GM19397 (cell line): Measurements from ENCODE around the gene ADCY7.

Experiments
- ATAC-seq: cut with Tn5 transposase; IDR thresholded peaks from one replicate; pipeline ENCODE4 v1.9.1; 2021; ENCODE audit warnings: mild to moderate bottlenecking, moderate library complexity; ENCODE audit not compliant: unreplicated experiment

ADCY7 gene

DNA sequence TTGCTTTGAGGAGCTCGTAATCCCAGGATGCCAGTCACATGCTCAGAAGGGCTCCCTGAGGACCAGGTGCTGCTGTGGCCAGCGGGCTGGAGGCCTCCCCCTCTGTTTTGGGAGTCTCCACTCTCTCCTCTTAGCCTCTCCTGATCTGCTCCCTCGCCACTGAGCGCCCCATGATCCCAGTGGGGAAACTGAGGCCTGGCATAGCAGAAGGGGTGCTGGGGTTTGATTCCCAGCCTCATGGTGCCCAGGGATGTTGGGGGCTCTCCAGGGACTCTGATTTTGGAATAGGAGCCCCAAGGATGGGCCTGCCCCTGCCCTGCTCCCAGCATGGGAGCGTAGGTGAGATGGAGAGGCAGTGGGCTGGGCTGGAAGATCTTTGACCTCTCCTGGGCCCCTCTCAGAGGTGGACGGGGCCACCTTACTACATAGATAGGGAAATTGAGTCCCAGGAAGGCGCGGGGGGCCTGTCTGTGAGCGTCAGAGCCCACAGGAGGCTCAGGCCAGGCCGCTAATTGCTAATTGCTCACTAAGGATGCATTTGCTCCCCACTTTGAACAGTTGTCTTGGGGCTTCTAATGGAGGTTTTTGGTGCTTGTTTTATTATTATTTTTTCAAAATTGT lies 525 bp upstream of the ADCY7 start:
- ATAC-seq = no peak

DNA sequence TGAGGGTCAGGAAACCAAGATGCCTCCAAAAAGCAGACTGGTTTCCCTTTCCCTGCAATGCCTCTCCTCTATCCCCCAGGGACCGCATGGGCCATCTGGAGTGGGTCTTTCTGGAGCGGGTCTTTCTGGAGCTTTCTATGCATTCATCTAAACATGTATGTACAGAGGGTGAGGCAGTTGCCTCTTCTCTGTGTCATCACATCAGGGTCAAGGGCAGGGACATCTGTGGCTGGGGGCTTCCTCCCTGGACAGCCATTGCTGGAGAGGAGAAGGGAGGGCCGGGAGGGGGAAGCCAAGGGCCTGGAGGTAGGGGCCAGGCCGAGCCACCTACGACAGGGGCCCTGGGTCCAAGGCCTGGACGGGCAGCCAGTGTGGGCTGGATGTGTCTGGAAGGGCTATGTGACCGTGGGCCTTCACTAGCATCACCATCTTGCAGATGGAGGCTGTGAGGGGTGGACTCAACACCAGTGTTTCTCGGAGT lies 840 bp downstream of the ADCY7 start:
- ATAC-seq = no peak

DNA sequence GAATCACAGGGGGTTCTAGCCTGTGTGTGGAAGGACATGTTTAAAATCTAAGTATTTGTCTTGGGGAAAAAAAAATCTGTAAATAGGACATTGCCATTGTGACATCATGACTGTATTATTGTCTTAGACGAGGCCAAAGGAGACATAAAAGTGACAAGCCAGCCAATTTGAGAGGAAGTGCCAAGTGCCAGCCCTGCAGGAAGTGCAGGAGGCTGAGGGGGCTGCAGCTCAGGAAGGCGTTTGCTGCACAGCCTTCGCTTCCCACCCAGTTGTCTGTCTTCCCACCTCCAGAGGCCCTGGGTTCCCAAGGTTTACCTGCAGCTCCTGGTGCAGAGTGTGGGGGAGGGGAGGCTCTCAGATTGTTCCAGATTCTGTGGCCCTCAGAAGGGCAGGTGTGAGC lies 1.3 kb downstream of the ADCY7 start:
- ATAC-seq = no peak

DNA sequence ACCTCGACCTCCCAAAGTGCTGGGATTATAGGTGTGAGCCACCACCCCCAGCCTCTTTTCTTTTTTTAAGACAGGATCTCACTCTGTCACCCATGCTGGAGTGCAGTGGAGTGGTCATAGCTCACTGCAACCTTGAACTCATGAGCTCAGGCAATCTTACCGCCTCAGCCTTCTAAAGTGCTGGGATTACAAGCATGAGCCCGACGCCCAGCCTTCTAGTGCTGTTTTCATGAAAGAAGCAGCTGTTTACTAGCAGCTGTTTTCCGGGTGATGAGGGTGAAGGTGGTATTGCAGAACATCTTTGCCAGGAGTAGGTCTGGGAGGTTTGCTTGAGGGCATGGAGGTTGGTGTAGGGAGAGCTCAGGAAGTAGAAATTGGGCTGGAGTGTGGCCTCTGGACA lies 2.0 kb downstream of the ADCY7 start:
- no peak for ATAC-seq

DNA sequence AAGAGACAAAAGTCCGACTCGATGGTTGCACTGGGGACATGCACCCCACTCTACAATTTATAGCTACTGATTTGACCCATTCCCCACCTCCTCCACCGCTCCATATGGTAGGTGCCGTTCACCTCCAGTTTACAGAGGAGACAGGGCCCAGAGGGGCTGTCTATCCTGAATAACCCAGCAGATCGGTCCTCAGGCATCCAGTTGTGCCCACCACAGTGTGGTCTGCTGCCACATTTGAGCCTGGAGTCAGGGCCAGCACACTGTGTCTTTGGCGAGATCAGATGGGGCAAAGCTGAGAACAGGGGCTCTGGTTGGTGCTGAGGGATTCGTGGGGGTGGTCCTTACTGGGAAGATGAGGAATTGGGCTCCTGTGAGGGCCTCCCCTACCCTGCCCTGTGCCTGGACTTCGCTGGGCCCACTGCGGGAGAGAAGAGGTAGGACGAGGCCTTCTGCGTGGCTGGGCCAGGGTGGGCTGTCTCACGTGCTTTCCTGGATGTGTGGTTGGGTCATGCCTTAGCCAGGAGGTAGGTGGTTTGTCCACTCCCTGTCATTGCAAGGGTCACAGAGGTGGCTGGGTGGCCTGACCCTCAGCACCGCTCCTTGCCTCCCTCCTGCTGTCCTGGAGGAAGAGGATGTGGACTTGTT lies 2.8 kb downstream of the ADCY7 start:
- no peak for ATAC-seq

DNA sequence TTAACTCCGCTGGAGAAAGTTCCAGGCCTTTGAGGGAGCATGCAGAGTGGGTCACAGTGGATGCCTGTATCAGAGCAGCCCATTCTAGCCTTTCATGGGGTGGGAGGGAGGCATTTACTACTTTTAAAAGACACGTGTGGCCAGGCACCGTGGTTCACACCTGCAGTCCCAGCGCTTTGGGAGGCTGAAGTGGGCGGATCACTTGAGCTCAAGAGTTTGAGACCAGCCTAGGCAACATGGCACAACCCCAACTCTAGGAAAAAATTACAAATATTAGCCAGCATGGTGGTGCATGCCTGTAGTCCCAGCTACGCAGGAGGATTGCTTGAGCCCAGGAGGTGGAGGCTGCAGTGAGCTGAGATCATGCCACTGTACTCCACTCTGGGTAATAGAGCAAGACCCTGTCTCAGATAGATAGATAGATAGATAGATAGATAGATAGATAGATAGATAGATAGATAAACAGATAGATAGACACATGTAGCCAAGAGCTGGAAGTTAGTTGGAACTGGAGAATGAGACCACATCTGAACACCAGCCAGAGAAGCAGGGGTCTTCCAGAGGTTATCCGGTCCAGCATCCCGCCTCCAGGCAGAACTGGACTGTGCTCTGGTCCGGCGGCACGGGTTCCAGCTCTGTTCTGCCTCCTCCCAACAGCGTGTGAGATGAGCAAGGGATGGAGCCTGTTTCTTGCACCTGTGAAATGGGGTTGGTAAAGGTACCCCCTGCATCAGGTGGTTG lies 3.6 kb downstream of the ADCY7 start:
- ATAC-seq = no peak

DNA sequence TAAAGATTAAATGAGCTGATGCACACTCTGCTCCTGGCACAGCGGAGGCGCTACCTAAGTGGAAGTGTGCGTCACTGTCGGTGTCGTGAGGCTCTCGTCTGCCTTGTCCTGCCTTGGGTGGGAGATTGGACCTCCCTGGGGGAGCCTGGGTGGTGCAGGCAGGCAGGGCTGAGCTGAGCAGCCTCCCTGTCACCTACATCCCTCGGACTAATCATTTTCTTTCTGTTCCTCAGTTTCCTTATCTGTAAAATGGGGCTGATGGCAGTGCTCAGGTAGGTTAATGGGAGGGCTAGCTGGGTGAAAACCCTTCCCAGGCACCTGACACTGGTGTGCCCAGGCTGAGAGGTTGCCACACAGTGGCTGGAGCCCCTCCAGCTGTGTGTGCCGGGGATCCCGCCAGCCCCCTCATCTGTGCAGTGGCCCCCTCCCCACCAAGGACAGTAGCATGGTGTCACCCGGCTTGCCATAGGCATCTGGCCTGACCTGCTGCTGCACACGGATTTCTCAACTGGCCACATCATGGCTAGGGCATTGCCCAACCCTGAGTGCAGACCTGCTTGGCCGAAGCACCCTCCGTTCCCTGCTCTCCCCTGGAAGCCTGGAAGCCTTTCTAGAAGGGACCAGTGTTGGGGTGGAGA lies 4.3 kb downstream of the ADCY7 start:
- no peak for ATAC-seq

DNA sequence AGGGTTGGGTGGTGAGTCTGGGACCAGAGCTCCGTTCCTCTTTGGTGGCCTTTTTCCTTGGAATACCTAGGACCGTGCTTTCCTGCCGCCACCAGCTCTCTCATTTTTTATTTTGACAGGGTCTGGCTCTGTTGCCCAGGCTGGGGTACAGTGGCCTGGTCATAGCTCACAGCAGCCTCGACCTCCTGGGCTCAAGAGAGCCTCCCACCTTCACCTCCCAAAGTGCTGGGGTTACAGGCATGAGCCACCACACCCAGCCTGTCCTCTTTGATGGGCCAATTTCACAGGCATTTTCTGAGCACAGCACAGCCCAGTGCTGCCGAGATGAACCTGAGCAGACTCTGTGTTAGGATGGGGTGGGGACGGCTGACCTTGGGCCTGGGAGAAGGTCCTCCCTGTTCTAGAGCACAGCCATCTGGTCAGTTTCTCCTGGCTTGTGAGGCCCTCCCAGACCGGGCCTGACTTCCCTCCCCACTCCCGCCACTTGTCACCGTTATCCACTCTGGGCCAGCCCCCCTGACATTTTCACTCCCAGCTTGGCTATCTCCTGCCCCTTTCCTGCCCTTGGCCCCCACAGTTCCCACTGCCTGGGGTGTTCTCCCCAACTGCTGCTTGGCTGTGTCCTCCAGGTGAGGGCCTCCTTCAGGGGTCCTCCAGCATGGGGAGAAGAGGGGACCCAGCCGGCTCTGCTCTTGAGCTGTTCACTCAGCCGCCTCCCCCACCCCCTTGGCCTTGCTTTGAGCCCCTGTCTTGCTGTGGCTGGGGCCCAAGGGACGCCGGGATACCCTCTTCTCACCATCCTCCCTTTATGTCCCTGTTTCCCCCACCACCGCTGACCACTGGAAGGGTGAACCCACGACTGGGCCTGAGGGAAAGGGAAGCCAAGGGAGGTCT lies 5.0 kb downstream of the ADCY7 start:
- ATAC-seq = no peak

DNA sequence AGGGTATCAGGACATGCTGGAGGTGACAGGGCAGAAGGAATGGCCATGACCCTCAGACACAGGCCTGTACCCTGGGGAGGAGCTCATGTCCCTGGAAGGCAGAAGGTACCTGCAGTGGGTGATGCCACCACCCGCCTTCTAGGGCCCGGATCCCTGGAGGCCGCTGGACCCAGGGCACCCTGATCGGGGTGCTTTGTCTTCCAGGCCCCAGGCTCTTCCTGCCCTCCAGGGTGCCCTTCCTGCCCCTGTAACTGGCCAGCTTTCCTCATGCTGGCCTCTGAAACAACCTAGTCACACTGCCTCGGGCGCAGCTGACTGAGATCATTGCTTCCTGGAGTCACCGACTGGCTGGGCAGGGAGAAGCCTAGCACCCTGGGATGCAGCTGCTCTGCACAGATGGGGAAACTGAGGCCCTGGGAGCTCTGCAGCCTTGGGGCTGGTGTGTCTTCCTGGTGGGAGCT lies 5.8 kb downstream of the ADCY7 start:
- ATAC-seq = no peak

DNA sequence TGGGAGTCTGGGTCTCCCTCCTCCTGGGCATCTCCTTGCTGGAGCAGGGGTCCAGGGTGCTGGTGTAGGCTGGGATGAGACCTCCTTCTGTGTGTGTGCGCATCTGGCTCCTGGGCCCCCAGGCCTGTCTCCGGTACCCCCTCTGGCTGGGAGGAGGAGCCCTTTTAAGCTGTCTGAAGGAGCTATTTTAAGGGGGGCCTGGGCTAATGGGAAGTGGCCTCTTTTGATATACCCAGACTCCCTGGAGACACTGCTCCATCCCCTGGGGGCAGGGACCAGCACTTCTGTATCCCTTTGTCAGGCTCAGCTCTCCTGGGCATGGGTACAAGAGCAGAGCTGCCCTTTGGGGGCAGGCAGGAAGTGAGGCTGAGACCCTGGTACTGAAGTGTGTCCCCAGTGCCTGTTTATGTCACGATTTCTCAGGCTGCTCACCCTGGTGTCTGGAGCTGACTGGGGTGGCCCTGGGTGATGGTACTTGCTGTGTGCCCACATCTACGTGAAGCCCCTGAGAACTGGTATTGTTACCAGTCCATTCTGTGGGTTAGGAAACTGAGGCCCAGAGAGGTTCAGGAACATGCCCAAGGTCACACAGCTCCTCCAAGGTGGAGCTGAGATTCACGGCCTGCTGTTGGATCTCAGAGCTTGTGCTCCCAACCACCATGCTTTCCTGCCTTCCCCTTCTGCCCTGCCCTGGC lies 6.5 kb downstream of the ADCY7 start:
- ATAC-seq = no peak

DNA sequence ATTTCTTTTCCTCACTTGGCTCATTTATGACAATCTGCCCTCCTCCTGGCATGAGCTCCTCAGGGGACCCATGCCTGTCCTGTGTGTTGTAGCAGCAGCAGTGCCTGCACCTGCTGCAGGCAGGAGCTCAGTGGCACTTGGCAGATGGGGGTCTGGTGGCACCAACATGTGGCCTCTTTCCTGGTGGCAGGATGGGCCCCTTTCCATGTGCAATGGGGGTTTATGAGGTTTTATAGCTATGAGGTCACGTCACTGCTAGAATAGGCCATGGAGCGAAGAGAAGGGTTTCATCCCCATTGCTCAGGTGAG lies 7.0 kb downstream of the ADCY7 start:
- no peak for ATAC-seq

DNA sequence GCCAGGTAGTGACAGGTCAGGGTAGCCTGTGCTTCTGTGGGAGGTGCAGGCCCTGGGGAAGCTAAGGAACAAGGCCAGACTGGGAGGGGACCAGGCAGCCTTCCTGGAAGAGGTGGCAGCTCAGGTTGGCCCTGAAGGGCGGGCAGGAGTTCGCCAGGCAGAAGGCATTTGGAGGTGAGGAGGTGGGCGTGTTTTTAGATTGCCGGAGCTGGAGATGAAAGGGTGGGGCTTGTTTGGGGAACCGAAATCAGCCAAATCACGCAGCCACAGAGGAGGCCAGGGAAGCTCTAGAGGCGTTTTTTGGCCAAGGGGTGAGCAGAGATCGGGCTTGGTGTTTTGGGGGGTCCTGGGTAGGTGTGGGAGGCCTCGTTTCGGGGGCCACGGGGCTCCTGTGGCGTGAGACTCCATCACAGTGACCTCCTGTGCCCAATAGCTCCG lies 7.6 kb downstream of the ADCY7 start:
- ATAC-seq = peak; percentile 69

DNA sequence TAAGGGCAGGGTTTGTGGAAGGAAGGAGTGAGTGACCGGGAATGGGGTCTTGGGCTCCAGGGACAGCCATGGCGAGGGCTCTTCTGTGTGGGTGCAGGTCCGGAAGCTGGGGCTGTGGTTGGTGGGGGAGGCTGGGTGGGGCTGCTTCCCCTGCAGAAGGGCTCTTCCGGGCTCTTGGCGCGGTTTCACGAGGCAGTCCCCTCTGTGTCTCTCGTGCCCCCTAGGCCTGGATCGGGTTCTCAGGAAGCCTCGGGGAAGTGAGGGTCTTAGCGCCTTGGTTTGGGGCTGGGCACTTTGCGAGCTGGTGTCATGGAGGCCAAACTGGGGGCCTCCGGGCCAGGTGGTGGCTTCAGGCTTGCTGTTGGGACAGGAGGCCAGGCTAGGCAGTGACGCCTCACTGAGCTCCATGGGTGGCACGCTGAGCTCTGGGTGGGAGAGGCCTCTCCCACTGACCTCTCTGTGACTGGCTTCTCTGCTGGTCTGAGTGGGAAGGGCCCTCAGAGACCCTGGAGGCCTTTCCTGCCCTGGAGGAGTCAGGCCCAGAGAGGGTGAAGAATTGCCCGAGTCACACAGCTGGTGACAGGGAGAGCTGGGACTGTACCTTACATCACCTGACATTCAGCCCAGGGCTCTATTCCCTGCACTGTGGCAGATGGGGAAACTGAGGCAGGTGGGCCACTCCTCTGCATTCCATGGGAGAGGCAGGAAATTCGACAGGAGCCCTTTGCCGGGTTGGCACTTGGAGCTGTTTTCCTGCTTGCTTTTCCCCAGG lies 8.2 kb downstream of the ADCY7 start:
- ATAC-seq = peak; percentile 43

DNA sequence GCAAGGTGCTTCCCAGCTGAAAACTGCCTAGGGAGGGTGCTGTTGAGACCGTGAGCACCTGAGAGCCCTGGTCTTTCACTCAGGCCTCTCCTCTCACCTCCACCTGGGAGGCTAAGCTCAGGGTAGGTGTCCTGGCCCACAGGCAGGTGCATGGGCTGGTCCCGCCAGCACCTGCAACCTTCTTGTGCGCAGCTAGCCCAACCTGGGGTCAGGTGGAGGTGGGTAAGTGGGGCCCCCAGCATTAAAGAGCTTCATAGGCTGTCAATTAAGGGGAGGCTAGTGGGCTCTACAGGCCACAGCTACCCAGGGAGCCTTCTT lies 8.7 kb downstream of the ADCY7 start:
- ATAC-seq = no peak

DNA sequence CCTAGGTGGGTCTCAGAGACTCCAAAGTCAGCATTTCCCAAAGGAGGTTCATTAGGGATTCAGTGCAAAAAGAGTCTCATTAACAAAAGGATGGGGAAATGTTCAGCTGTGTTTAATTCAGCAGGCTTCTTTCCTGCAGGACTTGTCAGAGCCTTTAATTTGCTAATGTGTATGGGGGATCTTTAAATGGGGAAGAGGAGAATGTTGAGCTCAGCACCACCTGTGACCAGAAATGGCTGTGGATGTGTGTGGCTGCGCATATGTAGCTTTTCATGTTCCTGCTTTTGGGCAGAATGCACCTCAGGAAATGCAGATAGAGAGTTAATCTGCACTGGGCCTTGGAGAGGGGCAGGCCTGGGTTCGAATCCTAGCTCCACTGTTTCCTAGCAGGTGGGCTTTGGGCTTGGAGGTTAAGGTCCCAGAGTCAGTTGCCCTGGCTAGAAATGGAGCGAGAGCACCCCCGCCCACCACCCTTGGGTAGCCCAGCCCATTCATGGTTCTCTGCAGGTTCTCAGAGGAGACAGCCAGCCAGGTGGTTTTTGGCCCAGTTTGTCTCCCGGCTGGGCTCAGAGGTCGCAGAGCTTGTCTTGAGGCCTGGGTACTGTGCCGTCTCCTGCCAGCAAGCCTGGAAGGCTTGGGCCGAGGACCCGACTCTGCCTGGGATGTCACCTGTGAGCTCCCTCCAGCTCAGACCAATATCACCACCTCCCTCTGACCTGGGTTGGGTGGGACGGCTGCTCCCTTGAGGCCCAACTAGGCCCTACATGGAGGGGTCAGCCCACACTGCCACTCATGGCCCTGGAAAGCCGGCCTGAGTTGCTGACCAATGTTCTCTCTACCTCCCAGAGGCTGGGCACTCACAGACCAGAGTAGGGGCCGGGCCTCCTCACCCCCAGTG lies 9.3 kb downstream of the ADCY7 start:
- ATAC-seq = no peak

DNA sequence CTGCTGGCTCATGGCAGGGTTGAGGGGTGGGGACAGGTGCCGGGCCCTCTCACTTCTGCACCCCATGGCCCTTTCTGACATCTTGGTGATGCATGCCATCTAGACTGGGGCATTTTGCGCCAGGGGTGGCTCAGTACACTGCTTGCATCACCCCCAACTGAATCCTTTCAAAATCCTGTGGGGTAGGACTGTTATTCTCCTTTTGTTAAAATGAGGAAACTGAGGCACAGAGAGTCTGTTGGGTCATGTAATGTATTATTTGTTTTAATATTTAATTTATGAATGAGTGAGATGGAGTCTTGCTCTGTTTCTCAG lies 9.9 kb downstream of the ADCY7 start:
- no peak for ATAC-seq

DNA sequence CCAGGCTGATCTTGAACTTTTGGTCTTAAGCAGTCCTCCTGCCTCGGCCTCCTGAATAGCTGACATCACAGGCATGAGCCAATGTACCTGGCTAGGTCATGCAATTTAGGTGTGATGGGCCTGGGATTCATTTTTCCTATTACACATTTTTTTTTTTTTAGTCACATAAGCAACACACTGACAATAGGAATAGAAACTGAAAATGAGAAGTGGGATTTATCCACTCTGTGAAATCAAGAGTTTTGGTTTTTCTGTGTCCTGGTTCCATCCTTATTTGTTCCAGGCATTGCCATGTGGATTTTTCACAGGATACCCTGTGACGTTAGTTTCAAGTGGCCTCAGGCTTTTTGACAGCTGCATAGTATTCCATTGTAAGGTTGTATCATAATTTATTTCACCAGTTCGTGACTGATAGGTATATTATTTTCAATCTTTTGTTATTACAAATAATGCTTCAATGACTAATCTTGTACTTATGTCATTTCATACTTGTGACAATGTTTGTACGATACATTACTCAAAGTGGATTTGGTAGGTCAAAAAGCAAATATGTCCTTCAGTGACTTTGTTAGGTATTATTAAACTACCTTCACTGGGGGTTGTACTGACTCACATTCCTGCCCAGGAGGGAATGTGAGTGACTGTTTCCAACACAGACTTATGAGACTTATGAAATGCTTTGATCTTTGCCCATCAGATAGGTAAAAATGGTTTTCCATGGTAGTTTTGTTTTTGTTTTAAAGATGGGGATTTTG lies 10.6 kb downstream of the ADCY7 start:
- no peak for ATAC-seq

DNA sequence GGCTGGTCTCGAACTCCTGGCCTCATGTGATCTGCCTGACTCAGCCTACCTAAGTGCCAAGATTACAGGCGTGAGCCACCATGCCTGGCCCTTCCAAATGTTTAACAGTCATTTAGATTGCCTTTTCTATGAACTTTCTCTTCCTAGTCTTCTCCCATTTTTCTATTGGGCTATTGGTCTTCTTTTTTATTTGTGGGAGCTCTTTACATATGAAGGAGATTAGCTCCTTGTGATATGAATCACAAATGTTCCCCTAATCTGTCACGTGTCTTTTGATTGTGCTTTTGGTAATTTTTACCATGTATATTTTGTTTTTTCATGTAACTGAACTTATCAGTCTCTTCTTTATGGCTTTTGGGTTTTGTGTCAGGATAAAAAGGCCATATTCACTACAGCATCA lies 11.9 kb downstream of the ADCY7 start:
- no peak for ATAC-seq
